GM12878 (cell line): ENCODE measurements around the gene NAA15. TPM values are rescaled to one million over a fixed set of nuclear protein-coding genes. Genes with fewer than 3 reads are reported as not detected.
A peak's percentile ranks its signal among the peaks of the same experiment; 100 is the strongest.

ENCODE experiments used
- ATAC-seq: fragments of 200-7000 bp; cut with Tn5 transposase; 3 replicates; pipeline ENCODE4 v1.9.1; 2020; ENCODE audit warnings: mild to moderate bottlenecking, moderate library complexity
- BruUV-seq: library from RNA; stranded (reverse); fragments of 400-500 nt; replicated peaks from 2 replicates; lab custom pipeline; 2021; lab: Mats Ljungman, UMichigan
- CTCF ChIA-PET: fragments of 300-600 bp; sonication (Branson Sonifier 250); formaldehyde crosslinking; extraction: SDS; loops from one replicate; lab custom pipeline; 2021; ENCODE audit warnings: inconsistent platforms; lab: Yijun Ruan, JAX
- POLR2A ChIA-PET: fragments of 350-600 bp; formaldehyde crosslinking; extraction: SDS; loops from one replicate; lab custom pipeline; 2021; ENCODE audit warnings: inconsistent platforms; lab: Charles Lee
- RAD21 ChIA-PET: fragments of 300-600 bp; sonication (Branson Sonifier 250); formaldehyde crosslinking; loops from one replicate; lab custom pipeline; 2023; ENCODE audit warnings: antibody characterized with exemption; ENCODE audit not compliant: unreplicated experiment; lab: Charles Lee
- SMC1A ChIA-PET: fragments of 300-600 bp; sonication (Branson Sonifier 250); formaldehyde crosslinking; loops from one replicate; lab custom pipeline; 2023; ENCODE audit not compliant: unreplicated experiment, uncharacterized antibody; lab: Charles Lee
- DNase-seq: peaks from one replicate; pipeline ENCODE4 v3.0.0-alpha.2; 2011; ENCODE audit warnings: low read depth, low spot score
- FAIRE-seq: peaks from 3 replicates; lab custom pipeline; 2011; peaks lifted over from hg19 to GRCh38; lab: Jason Lieb, UNC
- H2AFZ ChIP-seq: 2 replicates; pipeline ENCODE4 v1.6.0; 2011; ENCODE audit warnings: low read depth, low read length, control low read depth; ENCODE audit not compliant: control insufficient read depth
- H3K27ac ChIP-seq: 2 replicates; pipeline ENCODE4 v1.5.1; 2011; ENCODE audit warnings: control low read depth; ENCODE audit not compliant: control insufficient read depth, insufficient read depth
- H3K27me3 ChIP-seq, 2 experiments: replicated peaks in 1 of 2; 2 replicates each; pipeline versions ENCODE4 v1.6.0 to v1.6.1; 2011; ENCODE audit warnings: low read length in 1 of 2; ENCODE audit not compliant: control insufficient read depth in 2 of 2, insufficient read depth in 2 of 2
- H3K36me3 ChIP-seq, 2 experiments: 2 replicates each; pipeline ENCODE4 v1.5.1; 2011; ENCODE audit warnings: low read length in 1 of 2; ENCODE audit not compliant: control insufficient read depth in 2 of 2, insufficient read depth in 2 of 2
- H3K4me1 ChIP-seq: 2 replicates; pipeline ENCODE4 v1.6.1; 2011; ENCODE audit warnings: mild to moderate bottlenecking, low read length, moderate library complexity, mixed read lengths; ENCODE audit not compliant: control insufficient read depth, insufficient read depth
- H3K4me2 ChIP-seq: 2 replicates; pipeline ENCODE4 v1.6.0; 2011; ENCODE audit warnings: control low read depth; ENCODE audit not compliant: control insufficient read depth, insufficient read depth
- H3K4me3 ChIP-seq: fragments of 200-600 bp; sonication (generic); 2 replicates; pipeline ENCODE4 v1.5.1; 2016
- H3K79me2 ChIP-seq: 2 replicates; pipeline ENCODE4 v1.6.0; 2011; ENCODE audit warnings: low read length; ENCODE audit not compliant: control insufficient read depth, insufficient read depth
- H3K9ac ChIP-seq: 2 replicates; pipeline ENCODE4 v1.8.0; 2011; ENCODE audit warnings: low read length, control low read depth, mixed read lengths; ENCODE audit not compliant: control insufficient read depth, insufficient read depth
- H3K9me3 ChIP-seq: replicated peaks from 3 replicates; pipeline ENCODE4 v1.5.1; 2011; ENCODE audit warnings: mild to moderate bottlenecking, low read length; ENCODE audit not compliant: control insufficient read depth, insufficient read depth
- H4K20me1 ChIP-seq: 2 replicates; pipeline ENCODE4 v1.6.0; 2011; ENCODE audit not compliant: control insufficient read depth, insufficient read depth
- ASH2L ChIP-seq: fragments of 300-600, 200-600 bp; sonication (generic); IDR thresholded peaks from 2 replicates; pipeline ENCODE4 v1.6.1; 2017; ENCODE audit warnings: low read depth, mild to moderate bottlenecking, borderline replicate concordance
- BRCA1 ChIP-seq: IDR thresholded peaks from 2 replicates; pipeline ENCODE4 v1.6.1; 2011; ENCODE audit warnings: low read depth, low read length, improper control_type of control experiment
- E2F8 ChIP-seq: fragments of 450-650 bp; IDR thresholded peaks from 2 replicates; pipeline ENCODE4 v1.6.1; 2018; ENCODE audit warnings: mild to moderate bottlenecking, low read depth, moderate library complexity; ENCODE audit not compliant: partially characterized antibody
- EZH2 ChIP-seq: IDR thresholded peaks from 2 replicates; pipeline ENCODE4 v1.6.1; 2012; ENCODE audit warnings: low read depth, mild to moderate bottlenecking, control low read depth, inconsistent platforms, low read length, borderline replicate concordance; ENCODE audit not compliant: control insufficient read depth
- HDAC6 ChIP-seq: fragments of 200-600 bp; sonication (generic); IDR thresholded peaks from one replicate; pipeline ENCODE4 v1.8.0; 2017; ENCODE audit warnings: antibody characterized with exemption; ENCODE audit not compliant: unreplicated experiment
- HSF1 ChIP-seq: fragments of 150-350 bp; IDR thresholded peaks from 2 replicates; pipeline ENCODE4 v1.6.1; 2014; ENCODE audit warnings: mild to moderate bottlenecking, low read depth, low read length
- IKZF1 ChIP-seq: fragments of 450-650 bp; conservative IDR thresholded peaks from 2 replicates; pipeline ENCODE4 v1.6.1; 2017; ENCODE audit warnings: antibody characterized with exemption, mild to moderate bottlenecking
- JUNB ChIP-seq: IDR thresholded peaks from 2 replicates; pipeline ENCODE4 v1.6.1; 2016; ENCODE audit warnings: antibody characterized with exemption, mild to moderate bottlenecking
- MLLT1 ChIP-seq: fragments of 450-650 bp; IDR thresholded peaks from 2 replicates; pipeline ENCODE4 v1.6.1; 2016; ENCODE audit warnings: mild to moderate bottlenecking
- NR2F1 ChIP-seq: fragments of 450-650 bp; conservative IDR thresholded peaks from 2 replicates; pipeline ENCODE4 v1.6.1; 2017; ENCODE audit warnings: mild to moderate bottlenecking
- POLR2A ChIP-seq: IDR thresholded peaks from 2 replicates; pipeline ENCODE4 v1.6.1; 2011; ENCODE audit warnings: low read depth, mild to moderate bottlenecking, low read length
- RCOR1 ChIP-seq: conservative IDR thresholded peaks from 2 replicates; pipeline ENCODE4 v1.6.1; 2012; ENCODE audit warnings: low read depth, low read length, improper control_type of control experiment
- SMAD1 ChIP-seq: fragments of 450-650 bp; IDR thresholded peaks from 2 replicates; pipeline ENCODE4 v1.6.1; 2018; ENCODE audit warnings: mild to moderate bottlenecking, low read depth; ENCODE audit not compliant: partially characterized antibody
- ZBTB4 ChIP-seq: fragments of 450-650 bp; formaldehyde crosslinking; IDR thresholded peaks from 2 replicates; pipeline ENCODE4 v1.4.0; 2022; ENCODE audit warnings: mild to moderate bottlenecking, moderate library complexity
- WGBS: methylation state at CpG from one replicate; pipeline ENCODE4 v1.1.6; 2016; ENCODE audit warnings: low lambda C conversion rate; ENCODE audit not compliant: insufficient replicate concordance, insufficient coverage; ENCODE audit errors: missing lambda C conversion rate; 5-methylcytosine and 5-hydroxymethylcytosine counted together
- in situ Hi-C: fragments of 300-500 bp; cut with MboI; formaldehyde crosslinking; loops from 9 replicates; pipeline ENCODE4 v1.14.3; 2018; ENCODE audit warnings: mixed read lengths
- intact Hi-C: fragments of 100-400 bp; cut with micrococcal nuclease; formaldehyde crosslinking; loops from one replicate; pipeline ENCODE4 v1.14.2; 2022; ENCODE audit not compliant: unreplicated experiment
- polyA plus RNA-seq, 11 experiments: library from polyadenylated mRNA; depleted of rRNA in 4 of 11; unstranded in 6 of 11; stranded (reverse) in 5 of 11; fragments of >200 nt; fragmentation: Nextera tagmentation in 4 of 11; fragmentation: Illumina TruSeq in 1 of 11; extraction: Ambion mirVana in 4 of 11; extraction: Trizol in 1 of 11; gene quantifications; 1 replicate in 1 of 11; 2 replicates in 10 of 11; pipeline versions ENCODE4 v1.2.1 to v1.2.3, GENCODE V29; 2011 to 2016; ENCODE audit warnings: inconsistent platforms in 2 of 11, missing spikeins in 2 of 11, low read depth in 1 of 11
- total RNA-seq, 4 experiments: library from RNA; depleted of rRNA in 3 of 4; stranded (reverse); fragments of >200 nt in 3 of 4; fragmentation: Illumina TruSeq in 1 of 4; extraction: Trizol in 1 of 4; gene quantifications; 2 replicates each; pipeline versions ENCODE4 v1.2.1 to v1.2.3, GENCODE V29; 2013 to 2021

Gene NAA15
- total and polyA plus RNA-seq, 10 of the 15 experiments (the other 5 are each of a cell fraction or from before 2014, with no cell fraction given) = 24.3 to 93.1 (median 51.9) TPM

GRCh38 chr4:139453371-139454110 is 152.2 kb downstream of the NAA15 start:
- Histone ChIP-seq H3K9me3 (no peaks in the 10 kb centered on the region), H3K79me2 (peaks cover 49% of the 10 kb centered on the region), H4K20me1 (no peaks in the 10 kb centered on the region), H3K9ac (peak overlapping the region; percentile 74), H3K4me2 (peak overlapping the region; percentile 32), H3K4me3 (peak overlapping the region; percentile 82), H2AFZ (peak overlapping the region; percentile 88), H3K4me1 (peaks cover 12% of the 10 kb centered on the region), H3K27ac (peak overlapping the region; percentile 78), H3K36me3 (no peaks in the 10 kb centered on the region), H3K27me3 (no peaks in the 10 kb centered on the region)
- under 1% methylated on average over 61 of the region's 76 CpGs for WGBS
- DNase-seq (peak; percentile 90), ATAC-seq (peak; percentile 91), FAIRE-seq (no peak)
- ChIA-PET CTCF (interaction anchor here (0.8 to 1.1 kb wide), 5 partner anchors 9 to 77 kb away, joined by 3 to 4 read pairs (median 3); no protein-coding TSS in a partner anchor), POLR2A (interaction anchor here (0.6 to 0.7 kb wide), 4 partner anchors 34 to 346 kb away, joined by 3 to 4 read pairs (median 3); no protein-coding TSS in a partner anchor), RAD21 (interaction anchor here (0.8 to 1.2 kb wide), 2 partner anchors 74 to 153 kb away, joined by 3 to 6 read pairs; partner anchors contain the start of gene NAA15), SMC1A (no interaction called here)
- intact Hi-C loops (loop anchor here (2.0 to 10.0 kb wide), 3 partner anchors 75 to 371 kb away; partner anchors contain the start of genes NAA15 and NDUFC1), in situ Hi-C loops (no loop called here)
- no TSS peak for BruUV-seq
- TF ChIP-seq ZBTB4 = no peak
- TF ChIP-seq ASH2L = peak; percentile 81; the same call in 1 of the 2 replicates
- no peak for TF ChIP-seq HSF1
- TF ChIP-seq HDAC6 = no peak
- TF ChIP-seq RCOR1 = peak; percentile 98
- TF ChIP-seq EZH2 = no peak
- no peak for TF ChIP-seq JUNB
- peak; percentile 98 for TF ChIP-seq IKZF1
- no peak for TF ChIP-seq SMAD1
- peak; percentile 62; the same call in 1 of the 2 replicates for TF ChIP-seq NR2F1
- TF ChIP-seq MLLT1 = peak; percentile 11
- peak; percentile 91 for TF ChIP-seq POLR2A
- peak; percentile 92 for TF ChIP-seq BRCA1
- TF ChIP-seq E2F8 = no peak
